ENCODE data around the gene GPER1.
"Not testable (repeated sequence)": the region's sequence is repeated elsewhere in the genome, so short reads cannot be mapped to it uniquely, and the experiment has no call there.

The GPER1 gene

DNA sequence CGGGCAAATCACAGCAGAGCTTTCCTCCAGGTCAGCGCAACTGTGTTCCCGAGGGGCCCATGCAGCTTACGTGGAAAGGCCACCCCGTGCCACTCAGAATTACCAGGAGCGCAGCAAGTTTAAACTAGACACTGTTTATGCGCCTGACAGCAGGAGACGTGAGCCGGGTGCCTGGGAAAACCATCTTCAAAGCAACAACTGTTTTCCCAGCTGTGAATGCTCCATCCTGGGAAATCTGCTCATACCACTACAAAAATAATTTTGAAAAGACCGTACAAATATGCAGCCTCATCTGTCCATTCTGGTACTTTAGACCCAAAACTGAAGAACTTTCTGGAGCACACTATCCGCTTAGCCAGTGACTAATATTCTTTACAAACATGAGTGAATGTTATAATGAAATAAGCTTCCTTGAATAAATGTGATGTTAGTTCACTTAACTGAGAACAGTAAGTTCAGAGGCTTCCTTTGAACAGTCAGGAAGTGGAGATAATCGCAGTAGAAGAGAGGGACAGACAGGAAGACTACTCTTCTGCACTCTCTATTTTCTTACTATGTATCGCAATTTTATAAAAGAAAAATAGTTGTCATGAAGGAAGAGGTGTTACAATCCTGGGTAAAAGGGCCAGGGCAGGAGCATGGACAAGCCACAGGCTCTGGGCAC is 16.7 kb downstream of the GPER1 start:
- DNase-seq, result no peak

- no peak for DNase-seq
These were observed 17.3 kb downstream of the GPER1 start for GRCh38 chr7:1105189-1105588.

GRCh38 chr7:1106063-1106792 is 18.3 kb downstream of the GPER1 start:
- no peak for DNase-seq

- DNase-seq, result no peak
These were observed 19.0 kb downstream of the GPER1 start for GRCh38 chr7:1106793-1107421.

DNA sequence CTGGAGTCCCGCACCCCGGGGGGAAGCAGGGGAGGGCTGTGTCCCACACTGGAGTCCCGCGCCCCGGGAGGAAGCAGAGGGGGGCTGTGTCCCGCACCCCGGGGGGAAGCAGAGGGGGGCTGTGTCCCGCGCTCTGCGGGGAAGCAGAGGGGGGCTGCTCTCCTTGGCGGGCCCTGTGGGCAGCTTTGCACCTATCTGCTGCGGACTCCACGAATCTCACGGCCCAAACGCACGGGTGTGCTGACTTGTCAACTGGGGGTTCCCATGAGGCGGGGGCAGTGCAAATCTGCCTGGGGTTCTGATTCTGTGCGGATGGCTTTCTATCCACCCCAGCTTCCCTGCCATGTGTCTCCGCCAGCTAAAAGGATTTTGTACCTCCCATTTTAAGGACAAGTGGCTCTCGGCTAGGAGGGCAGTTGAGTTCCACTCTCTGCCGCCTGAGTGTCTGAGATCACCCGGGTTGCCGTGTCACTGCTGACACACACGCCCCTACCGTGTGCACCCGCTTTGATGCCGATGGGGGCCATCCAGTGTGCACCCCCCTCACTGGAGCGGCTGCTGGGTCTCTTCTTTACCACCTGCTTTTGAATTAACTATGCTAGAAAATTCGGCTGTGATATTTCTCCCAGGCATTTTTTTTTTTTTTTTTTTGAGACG is 20.5 kb downstream of the GPER1 start:
- no peak for DNase-seq

DNA sequence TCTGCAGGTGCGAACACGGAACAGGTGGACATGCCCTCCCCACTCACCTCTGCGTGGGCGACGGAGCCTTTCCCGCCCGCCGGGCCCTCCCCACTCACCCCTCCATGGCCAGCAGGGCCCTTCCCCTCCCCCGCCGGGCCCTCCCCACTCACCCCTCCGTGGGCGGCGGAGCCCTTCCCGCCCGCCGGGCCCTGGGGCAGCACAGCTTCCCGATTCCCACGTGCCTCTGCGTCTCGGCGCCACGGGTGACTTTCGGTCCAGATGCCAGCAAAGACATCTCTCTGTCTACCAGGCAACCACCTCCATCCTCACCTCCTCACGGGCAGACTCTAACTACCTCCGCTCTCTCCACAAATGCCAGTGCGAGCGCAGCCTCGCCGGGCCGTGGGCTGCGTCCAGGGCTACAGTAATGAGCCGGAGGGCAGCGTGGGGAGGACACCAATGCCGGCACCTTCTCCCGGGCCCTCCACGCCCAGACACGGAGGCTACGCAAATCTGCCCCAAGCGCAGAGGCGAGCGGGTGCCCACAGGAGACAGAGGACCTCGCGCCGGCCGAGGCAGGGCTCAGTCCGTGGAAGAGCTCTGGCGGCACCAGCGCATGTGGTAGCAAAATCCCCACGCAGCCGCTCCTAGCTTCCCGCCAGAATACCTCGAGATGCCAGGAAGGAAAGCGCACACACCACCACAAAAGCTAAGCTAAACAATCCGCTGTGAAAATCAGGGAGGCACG is 21.8 kb downstream of the GPER1 start:
- no peak for DNase-seq

GRCh38 chr7:1110358-1110757 is 22.4 kb downstream of the GPER1 start:
- no peak for DNase-seq

DNA sequence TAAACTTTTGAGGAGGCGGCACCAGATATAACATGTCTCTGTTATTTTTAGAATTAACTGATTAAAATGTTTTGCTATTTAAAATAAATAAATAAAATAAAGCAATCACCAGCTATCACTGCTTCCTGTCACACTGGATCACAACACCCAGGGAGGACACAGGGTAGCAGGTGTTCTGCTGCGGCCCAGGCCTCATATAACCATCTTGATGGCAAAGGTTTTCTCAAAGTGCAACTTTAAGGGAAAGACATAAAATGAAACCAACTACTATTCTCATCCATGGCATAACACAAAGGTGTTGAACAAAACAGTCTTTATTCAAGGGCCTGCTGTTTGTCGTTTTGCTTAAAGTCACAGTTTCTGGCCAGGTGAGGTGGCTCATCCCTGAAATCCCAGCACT is 23.2 kb downstream of the GPER1 start:
- no peak for DNase-seq

DNA sequence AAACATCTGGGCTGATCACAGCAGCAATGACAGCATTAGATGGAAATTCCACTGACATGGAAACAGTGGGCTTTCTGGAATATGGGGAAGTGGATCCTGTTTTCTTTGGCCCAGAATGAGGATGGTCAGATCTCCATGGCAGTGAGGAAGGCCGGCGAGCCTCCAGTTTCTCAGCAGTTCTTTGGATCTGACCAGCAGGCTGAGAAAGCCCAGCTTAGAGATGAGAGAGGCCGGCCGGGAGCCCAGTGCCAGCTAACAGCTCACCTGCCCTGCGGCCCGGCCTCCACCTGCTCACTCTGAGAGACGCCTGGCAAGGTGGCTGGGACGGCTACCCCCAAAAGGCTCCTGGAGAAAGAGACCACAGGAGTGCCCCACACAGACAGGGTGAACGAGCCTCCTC is 24.2 kb downstream of the GPER1 start:
- DNase-seq, result no peak

DNA sequence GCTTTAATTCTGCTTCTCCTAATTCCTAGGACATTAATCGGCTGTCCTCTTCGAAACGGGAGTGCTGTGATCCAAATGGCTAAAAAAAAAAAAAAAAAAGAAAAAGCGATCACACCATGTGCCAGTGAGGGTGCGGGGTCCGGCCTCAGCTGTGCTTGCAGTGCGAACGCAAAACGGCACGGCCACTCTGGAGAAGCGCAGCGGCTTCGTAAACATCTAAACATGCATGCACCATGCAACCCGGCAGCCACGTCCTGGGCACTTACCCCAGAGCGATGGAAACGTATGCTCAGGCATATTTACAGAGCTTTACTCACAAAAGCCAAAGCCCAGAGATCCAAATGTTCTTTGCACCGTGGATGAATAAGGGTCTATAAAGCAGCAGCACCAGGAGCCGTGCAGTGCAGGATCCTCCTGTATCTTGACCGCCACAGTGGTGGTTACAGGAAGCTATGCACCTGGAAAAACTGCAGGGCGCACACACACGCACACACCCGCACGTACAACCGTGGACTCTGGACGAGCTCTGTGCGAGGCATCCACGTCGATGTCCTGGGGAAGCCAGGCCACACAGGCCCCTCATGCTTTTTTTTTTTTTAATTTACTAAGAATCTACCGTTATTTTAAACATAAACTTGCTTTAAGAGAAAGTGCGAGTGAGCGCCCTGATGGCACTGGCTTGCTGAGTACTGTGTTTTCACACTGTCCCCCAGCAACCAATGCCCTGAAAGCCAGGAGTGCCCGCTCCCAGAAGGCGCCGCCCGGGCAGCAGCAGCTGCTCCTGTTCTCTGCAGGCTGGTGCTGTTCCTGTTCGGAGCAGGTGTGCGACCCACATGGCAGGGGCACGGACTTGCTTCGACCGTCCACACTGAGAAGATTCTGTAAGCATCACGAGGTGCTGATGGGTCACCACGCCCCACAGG is 25.0 kb downstream of the GPER1 start:
- no peak for DNase-seq

- no peak for DNase-seq
These were observed 25.6 kb downstream of the GPER1 start for GRCh38 chr7:1113548-1113885.

DNA sequence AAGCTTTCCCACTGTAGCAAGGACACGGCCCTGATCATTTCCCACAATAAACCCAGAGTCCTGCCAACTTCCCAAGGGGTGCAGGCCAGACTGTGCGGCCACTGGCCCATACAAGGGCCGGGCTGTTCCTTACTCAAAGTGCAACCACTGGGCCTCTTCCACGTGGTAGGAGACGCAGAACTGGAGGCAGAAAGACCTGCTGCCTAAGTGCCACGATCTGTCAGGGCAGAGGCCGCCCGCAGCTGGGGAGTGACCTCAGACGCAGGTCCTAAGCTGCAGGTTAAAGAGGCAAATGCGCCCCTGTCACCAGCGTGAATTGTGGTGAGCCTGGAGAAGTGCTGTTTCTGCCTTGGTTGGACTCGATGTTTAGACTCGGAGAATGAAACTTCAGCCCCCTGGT is 26.2 kb downstream of the GPER1 start:
- DNase-seq, result no peak

DNA sequence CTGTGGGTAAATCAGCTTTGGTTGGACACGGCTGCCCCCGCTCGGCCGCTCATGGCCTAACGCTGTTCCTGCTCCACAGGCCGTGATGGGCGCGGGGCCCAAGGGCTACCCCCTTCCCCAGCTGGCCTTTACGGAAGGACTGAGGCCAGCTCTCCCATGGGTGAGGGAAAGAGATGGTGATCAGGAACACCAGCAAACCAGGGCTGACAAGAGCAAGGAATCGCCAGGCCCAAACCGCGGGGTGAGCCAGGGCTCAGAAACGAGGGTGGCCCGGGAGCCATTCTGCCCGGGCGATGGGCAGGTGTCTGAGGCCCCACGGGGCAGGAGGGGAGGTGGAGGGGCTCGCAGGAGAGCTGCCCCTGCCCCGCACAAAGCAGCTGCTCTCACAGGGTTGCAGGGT is 26.6 kb downstream of the GPER1 start:
- no peak for DNase-seq

GRCh38 chr7:1115171-1116045 is 27.5 kb downstream of the GPER1 start:
- not testable (repeated sequence) for DNase-seq

DNA sequence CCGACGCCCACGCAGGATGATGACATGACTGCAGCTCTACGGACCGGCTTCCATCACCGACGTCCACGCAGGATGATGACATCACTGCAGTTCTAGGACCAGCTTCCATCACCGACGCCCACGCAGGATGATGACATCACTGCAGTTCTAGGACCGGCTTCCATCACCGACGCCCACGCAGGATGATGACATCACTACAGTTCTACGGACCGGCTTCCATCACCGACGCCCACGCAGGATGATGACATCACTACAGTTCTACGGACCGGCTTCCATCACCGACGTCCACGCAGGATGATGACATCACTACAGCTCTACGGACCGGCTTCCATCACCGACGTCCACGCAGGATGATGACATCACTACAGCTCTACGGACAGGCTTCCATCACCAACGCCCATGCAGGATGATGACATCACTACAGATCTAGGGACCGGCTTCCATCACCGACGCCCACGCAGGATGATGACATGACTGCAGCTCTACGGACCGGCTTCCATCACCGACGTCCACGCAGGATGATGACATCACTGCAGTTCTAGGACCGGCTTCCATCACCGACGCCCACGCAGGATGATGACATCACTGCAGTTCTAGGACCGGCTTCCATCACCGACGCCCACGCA is 28.6 kb downstream of the GPER1 start:
- DNase-seq, result not testable (repeated sequence)

GRCh38 chr7:1117321-1117928 is 29.5 kb downstream of the GPER1 start:
- DNase-seq, result no peak

- DNase-seq, result no peak
These were observed 31.3 kb downstream of the GPER1 start for GRCh38 chr7:1119201-1119600.

DNA sequence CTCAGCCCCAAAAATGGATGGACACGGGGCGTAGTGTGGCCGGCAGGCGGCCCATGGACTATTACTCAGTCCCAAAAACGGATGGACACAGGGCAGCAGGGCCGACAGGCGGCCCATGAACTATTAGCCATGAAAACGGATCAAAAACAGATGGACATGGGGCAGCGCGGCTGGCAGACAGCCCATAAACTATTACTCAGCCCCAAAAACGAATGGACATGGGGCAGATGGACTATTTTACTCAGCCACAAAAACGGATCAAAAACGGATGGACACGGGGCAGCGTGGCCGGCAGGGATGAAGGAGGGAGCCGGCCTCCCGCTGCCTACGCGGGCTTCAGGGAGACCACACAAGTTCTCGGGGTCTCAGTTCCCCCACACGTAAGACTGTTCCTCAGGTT is 32.9 kb downstream of the GPER1 start:
- no peak for DNase-seq

- DNase-seq, result no peak
These were observed 33.6 kb downstream of the GPER1 start for GRCh38 chr7:1121476-1121875.
